ENCODE measurements around the gene OR51E1.

- TF ChIP-seq CTCF (IDR thresholded peaks at IDR 0.05; ENCODE audit: insufficient read depth, low read length) (no peak), GABPA (IDR thresholded peaks at IDR 0.05; ENCODE audit: low read depth) (no peak)
Measured at GRCh38 chr11:4665424-4665823, 21.6 kb downstream of the OR51E1 start.
